Spleen (tissue), 11 donors: ENCODE results near the gene CCDC47. TPM values are rescaled to one million over a fixed set of nuclear protein-coding genes. Genes with fewer than 3 reads are reported as not detected.

ENCODE experiments used
- DNase-seq: peaks from one replicate; pipeline ENCODE4 v3.0.0-alpha.2; 2020
- H3K27ac ChIP-seq, 8 donors: fragments of 200-600 bp; sonication (generic) in 7 of 8; 1 replicate in 4 of 8; 2 replicates in 4 of 8; pipeline versions ENCODE4 v1.5.0 to v1.8.0; 2016 to 2021; ENCODE audit warnings: inconsistent platforms in 4 of 8, mild to moderate bottlenecking in 4 of 8, moderate library complexity in 1 of 8
- H3K27me3 ChIP-seq, 7 donors: fragments of 200-600 bp; sonication (generic) in 6 of 7; replicated peaks in 1 of 7; 1 replicate in 4 of 7; 2 replicates in 3 of 7; pipeline versions ENCODE4 v1.5.0 to v1.8.0; 2016 to 2021; ENCODE audit warnings: inconsistent platforms in 3 of 7, mild to moderate bottlenecking in 1 of 7
- H3K36me3 ChIP-seq, 6 donors: fragments of 200-600 bp; sonication (generic) in 5 of 6; 1 replicate in 4 of 6; 2 replicates in 2 of 6; pipeline versions ENCODE4 v1.5.0 to v1.8.0; 2016 to 2021; ENCODE audit warnings: inconsistent platforms in 2 of 6
- H3K4me1 ChIP-seq, 6 donors: fragments of 200-600 bp; sonication (generic) in 5 of 6; 1 replicate in 3 of 6; 2 replicates in 3 of 6; pipeline versions ENCODE4 v1.5.0 to v1.8.0; 2016 to 2021; ENCODE audit warnings: inconsistent platforms in 3 of 6
- H3K4me3 ChIP-seq, 8 donors: fragments of 200-600 bp; sonication (generic) in 7 of 8; 1 replicate in 4 of 8; 2 replicates in 4 of 8; pipeline versions ENCODE4 v1.5.0 to v1.8.0; 2016 to 2021; ENCODE audit warnings: inconsistent platforms in 4 of 8, mild to moderate bottlenecking in 4 of 8, moderate library complexity in 2 of 8
- H3K9me3 ChIP-seq, 8 donors: fragments of 200-600 bp; sonication (generic) in 7 of 8; 1 replicate in 4 of 8; 2 replicates in 4 of 8; pipeline versions ENCODE4 v1.5.0 to v1.8.0; 2016 to 2021; ENCODE audit warnings: inconsistent platforms in 4 of 8
- CTCF ChIP-seq, 11 experiments: fragments of 200-600 bp in 7 of 11; fragments of 450-650 bp in 4 of 11; sonication (generic) in 4 of 11; IDR thresholded peaks in 8 of 11; conservative IDR thresholded peaks in 3 of 11; 1 replicate in 7 of 11; 2 replicates in 4 of 11; pipeline versions ENCODE4 v1.4.0 to v1.8.0; 2016 to 2021; ENCODE audit warnings: antibody characterized with exemption in 11 of 11, inconsistent platforms in 4 of 11, mild to moderate bottlenecking in 1 of 11
- POLR2A ChIP-seq, 3 donors: fragments of 450-650 bp; IDR thresholded peaks; one replicate each; pipeline ENCODE4 v1.5.1; 2017; ENCODE audit warnings: antibody characterized with exemption in 3 of 3, mild to moderate bottlenecking in 1 of 3
- POLR2AphosphoS5 ChIP-seq, 3 donors: sonication (generic); formaldehyde crosslinking; IDR thresholded peaks; one replicate each; pipeline ENCODE4 v1.5.1; 2017; ENCODE audit warnings: antibody characterized with exemption in 3 of 3
- WGBS, 5 donors: extraction: QIAGEN DNeasy Blood & Tissue Kit in 3 of 5; methylation state at CpG; one replicate each; pipeline versions ENCODE4 v1.1.5 to v1.1.7; 2013 to 2018; 5-methylcytosine and 5-hydroxymethylcytosine counted together
- intact Hi-C: fragments of 100-400 bp; cut with DNase I; formaldehyde crosslinking; loops from one replicate; pipeline ENCODE4 v1.15.0; 2023; ENCODE audit warnings: low total_unique reads
- polyA plus RNA-seq, 3 donors: library from polyadenylated mRNA; stranded (reverse); fragments of 200-250 nt; gene quantifications; one replicate each; pipeline ENCODE4 v1.2.1, GENCODE V29; 2013
- total RNA-seq, 7 donors: library from RNA; depleted of rRNA in 3 of 7; stranded (reverse); fragments of >200 nt in 3 of 7; fragmentation: NEBNext Ultra II Directional in 4 of 7; extraction: Animal tissue kit (Norgen Biotek cat#: 25700) in 4 of 7; gene quantifications; one replicate each; pipeline versions ENCODE4 v1.1.0 to v1.2.1, GENCODE V29; 2016 to 2021
- donor health status: healthy with polysubstance abuse.
- donor health status: DM: no; HTN: no; CAD: no; lungs with moderate emphysema.
- donor health status: DM: no; HTN: no; CAD: no.
- donor health status: Bipolar disorder and iron deficiency.
- donor health status: healthy.
- donor health status: DM: no; HTN: no; CAD: no.
- donor health status: DM: yes; HTN: yes; CAD: no.

CCDC47 gene
- total and polyA plus RNA-seq, 10 donors, result 8.9 to 74.0 (median 51.5) TPM

GRCh38 chr17:63701868-63702720, 71.3 kb downstream of the CCDC47 start:
- 19 to 41% (median 30%) methylated on average over 16 to 19 of the region's 19 CpGs for WGBS, 5 donors
- Histone ChIP-seq H3K4me3 (peak overlapping the region; percentile 21 to 99 (median 90)), H3K9me3 (no peaks in the 10 kb centered on the region), H3K27ac (peak overlapping the region; percentile 93 to 100 (median 98)), H3K27me3 (no peaks in the 10 kb centered on the region), H3K4me1 (peaks cover 48 to 93% (median 79%) of the 10 kb centered on the region in 6 donors), H3K36me3 (peaks cover 0 to 64% (median 16%) of the 10 kb centered on the region in 6 donors)
- peak; percentile 94 for DNase-seq
- intact Hi-C loops, result no loop called here
- TF ChIP-seq POLR2A (IDR thresholded peaks at IDR 0.05) (no peak), CTCF (IDR thresholded peaks at IDR 0.05 in 8 of 11, conservative IDR thresholded peaks at IDR 0.05 in 3 of 11) (no peak), POLR2AphosphoS5 (IDR thresholded peaks at IDR 0.05) (peak; percentile 62 to 71 (median 69))

DNA sequence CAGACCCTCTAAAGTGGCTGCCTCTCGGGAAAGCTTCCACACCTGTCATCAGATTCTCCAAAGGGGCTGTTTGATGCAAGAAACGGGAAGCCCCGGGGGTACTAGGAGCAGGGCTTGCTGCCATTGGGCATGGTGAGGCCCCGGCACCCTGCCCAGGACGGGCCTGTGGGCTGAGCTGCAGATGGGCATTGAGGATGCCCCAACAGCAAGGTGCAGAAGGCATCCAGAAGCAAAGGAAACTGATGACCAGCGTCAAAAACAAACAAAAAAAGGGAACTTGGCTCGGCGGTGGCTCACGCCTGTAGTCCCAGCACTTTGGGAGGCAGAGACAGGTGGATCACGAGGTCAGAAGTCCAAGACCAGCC, 72.0 kb downstream of the CCDC47 start:
- H3K36me3 ChIP-seq, result peaks cover 0 to 64% (median 18%) of the 10 kb centered on the region in 6 donors
- H3K4me3 ChIP-seq, result peak overlapping the region; percentile 35 to 99 (median 90)
- peak; percentile 87 for DNase-seq

GRCh38 chr17:63700528-63701455, 72.6 kb downstream of the CCDC47 start:
- H3K4me3 ChIP-seq, result peak overlapping the region; percentile 38 to 99 (median 90)
- peaks cover 48 to 93% (median 79%) of the 10 kb centered on the region in 6 donors for H3K4me1 ChIP-seq
- H3K27me3 ChIP-seq, result no peaks in the 10 kb centered on the region
- TF ChIP-seq POLR2AphosphoS5 (IDR thresholded peaks at IDR 0.05) (peak; percentile 53 to 83 (median 76)), CTCF (IDR thresholded peaks at IDR 0.05 in 8 of 11, conservative IDR thresholded peaks at IDR 0.05 in 3 of 11) (peak in 6 of 11 experiments; percentile 15 to 56 (median 36)), POLR2A (IDR thresholded peaks at IDR 0.05) (no peak)
- intact Hi-C loops, result no loop called here
- peaks cover 0 to 64% (median 21%) of the 10 kb centered on the region in 6 donors for H3K36me3 ChIP-seq
- 1 to 5% (median 2%) methylated on average over 42 to 88 of the region's 88 CpGs for WGBS, 5 donors
- H3K27ac ChIP-seq, result peak overlapping the region; percentile 93 to 100 (median 98)
- DNase-seq, result peak; percentile 93
- no peaks in the 10 kb centered on the region for H3K9me3 ChIP-seq

More for the DNA sequence above, 72.0 kb downstream of the CCDC47 start:
- no peaks in the 10 kb centered on the region for H3K27me3 ChIP-seq
- H3K9me3 ChIP-seq, result no peaks in the 10 kb centered on the region
- intact Hi-C loops, result no loop called here
- 19 to 45% (median 29%) methylated on average over 10 of the region's 10 CpGs for WGBS, 5 donors
- peak overlapping the region; percentile 93 to 100 (median 98) for H3K27ac ChIP-seq
- TF ChIP-seq POLR2AphosphoS5 (IDR thresholded peaks at IDR 0.05), result no peak
- no peak for TF ChIP-seq POLR2A (IDR thresholded peaks at IDR 0.05)
- TF ChIP-seq CTCF (IDR thresholded peaks at IDR 0.05 in 8 of 11, conservative IDR thresholded peaks at IDR 0.05 in 3 of 11), result no peak
- peaks cover 48 to 93% (median 79%) of the 10 kb centered on the region in 6 donors for H3K4me1 ChIP-seq
